Measurements from ENCODE around the gene TCF4.

The TCF4 gene

DNA sequence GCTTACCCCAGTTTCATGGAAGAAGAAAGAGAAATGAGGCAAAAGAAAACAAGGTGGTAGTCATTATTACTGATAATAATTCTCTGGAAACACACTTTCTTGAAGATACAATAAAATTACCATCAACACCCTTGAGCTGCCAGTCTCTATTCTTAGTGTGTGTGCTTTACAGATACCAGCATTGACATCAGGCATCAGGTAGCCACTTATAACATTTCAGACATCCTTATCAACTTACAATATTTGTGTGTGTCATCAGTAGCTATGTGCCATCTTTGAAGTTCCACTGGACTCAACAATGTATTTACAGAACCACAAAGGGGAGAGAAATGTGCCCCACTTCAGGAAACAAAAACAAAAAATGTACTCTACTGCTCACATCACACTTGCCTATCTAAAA is 62.1 kb downstream of the TCF4 start:
- Histone ChIP-seq H3K27me3 (ENCODE audit: insufficient read depth, poor library complexity, severe bottlenecking) (no peaks in the 10 kb centered on the region), H3K4me3 (replicated peaks; ENCODE audit: insufficient read depth, low read length) (no peak overlapping the region), H3K27ac (replicated peaks) (no peak overlapping the region)
- DNase-seq (ENCODE audit: low read depth in 1 of 2, low spot score in 1 of 2): no peak
- no peak for TF ChIP-seq SPI1 (IDR thresholded peaks at IDR 0.05; ENCODE audit: borderline replicate concordance, low read depth)
- no peak for TF ChIP-seq POLR2AphosphoS5 (IDR thresholded peaks at IDR 0.05; ENCODE audit: low read depth)
- TF ChIP-seq, protein P1, sequence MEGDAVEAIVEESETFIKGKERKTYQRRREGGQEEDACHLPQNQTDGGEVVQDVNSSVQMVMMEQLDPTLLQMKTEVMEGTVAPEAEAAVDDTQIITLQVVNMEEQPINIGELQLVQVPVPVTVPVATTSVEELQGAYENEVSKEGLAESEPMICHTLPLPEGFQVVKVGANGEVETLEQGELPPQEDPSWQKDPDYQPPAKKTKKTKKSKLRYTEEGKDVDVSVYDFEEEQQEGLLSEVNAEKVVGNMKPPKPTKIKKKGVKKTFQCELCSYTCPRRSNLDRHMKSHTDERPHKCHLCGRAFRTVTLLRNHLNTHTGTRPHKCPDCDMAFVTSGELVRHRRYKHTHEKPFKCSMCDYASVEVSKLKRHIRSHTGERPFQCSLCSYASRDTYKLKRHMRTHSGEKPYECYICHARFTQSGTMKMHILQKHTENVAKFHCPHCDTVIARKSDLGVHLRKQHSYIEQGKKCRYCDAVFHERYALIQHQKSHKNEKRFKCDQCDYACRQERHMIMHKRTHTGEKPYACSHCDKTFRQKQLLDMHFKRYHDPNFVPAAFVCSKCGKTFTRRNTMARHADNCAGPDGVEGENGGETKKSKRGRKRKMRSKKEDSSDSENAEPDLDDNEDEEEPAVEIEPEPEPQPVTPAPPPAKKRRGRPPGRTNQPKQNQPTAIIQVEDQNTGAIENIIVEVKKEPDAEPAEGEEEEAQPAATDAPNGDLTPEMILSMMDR (IDR thresholded peaks at IDR 0.05; ENCODE audit: insufficient read depth, low read length): no peak
- TF ChIP-seq, protein P2, sequence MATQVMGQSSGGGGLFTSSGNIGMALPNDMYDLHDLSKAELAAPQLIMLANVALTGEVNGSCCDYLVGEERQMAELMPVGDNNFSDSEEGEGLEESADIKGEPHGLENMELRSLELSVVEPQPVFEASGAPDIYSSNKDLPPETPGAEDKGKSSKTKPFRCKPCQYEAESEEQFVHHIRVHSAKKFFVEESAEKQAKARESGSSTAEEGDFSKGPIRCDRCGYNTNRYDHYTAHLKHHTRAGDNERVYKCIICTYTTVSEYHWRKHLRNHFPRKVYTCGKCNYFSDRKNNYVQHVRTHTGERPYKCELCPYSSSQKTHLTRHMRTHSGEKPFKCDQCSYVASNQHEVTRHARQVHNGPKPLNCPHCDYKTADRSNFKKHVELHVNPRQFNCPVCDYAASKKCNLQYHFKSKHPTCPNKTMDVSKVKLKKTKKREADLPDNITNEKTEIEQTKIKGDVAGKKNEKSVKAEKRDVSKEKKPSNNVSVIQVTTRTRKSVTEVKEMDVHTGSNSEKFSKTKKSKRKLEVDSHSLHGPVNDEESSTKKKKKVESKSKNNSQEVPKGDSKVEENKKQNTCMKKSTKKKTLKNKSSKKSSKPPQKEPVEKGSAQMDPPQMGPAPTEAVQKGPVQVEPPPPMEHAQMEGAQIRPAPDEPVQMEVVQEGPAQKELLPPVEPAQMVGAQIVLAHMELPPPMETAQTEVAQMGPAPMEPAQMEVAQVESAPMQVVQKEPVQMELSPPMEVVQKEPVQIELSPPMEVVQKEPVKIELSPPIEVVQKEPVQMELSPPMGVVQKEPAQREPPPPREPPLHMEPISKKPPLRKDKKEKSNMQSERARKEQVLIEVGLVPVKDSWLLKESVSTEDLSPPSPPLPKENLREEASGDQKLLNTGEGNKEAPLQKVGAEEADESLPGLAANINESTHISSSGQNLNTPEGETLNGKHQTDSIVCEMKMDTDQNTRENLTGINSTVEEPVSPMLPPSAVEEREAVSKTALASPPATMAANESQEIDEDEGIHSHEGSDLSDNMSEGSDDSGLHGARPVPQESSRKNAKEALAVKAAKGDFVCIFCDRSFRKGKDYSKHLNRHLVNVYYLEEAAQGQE (IDR thresholded peaks at IDR 0.05; ENCODE audit: insufficient replicate concordance, low read depth): no peak
- TF ChIP-seq GABPA (IDR thresholded peaks at IDR 0.05; ENCODE audit: low read depth): no peak

DNA sequence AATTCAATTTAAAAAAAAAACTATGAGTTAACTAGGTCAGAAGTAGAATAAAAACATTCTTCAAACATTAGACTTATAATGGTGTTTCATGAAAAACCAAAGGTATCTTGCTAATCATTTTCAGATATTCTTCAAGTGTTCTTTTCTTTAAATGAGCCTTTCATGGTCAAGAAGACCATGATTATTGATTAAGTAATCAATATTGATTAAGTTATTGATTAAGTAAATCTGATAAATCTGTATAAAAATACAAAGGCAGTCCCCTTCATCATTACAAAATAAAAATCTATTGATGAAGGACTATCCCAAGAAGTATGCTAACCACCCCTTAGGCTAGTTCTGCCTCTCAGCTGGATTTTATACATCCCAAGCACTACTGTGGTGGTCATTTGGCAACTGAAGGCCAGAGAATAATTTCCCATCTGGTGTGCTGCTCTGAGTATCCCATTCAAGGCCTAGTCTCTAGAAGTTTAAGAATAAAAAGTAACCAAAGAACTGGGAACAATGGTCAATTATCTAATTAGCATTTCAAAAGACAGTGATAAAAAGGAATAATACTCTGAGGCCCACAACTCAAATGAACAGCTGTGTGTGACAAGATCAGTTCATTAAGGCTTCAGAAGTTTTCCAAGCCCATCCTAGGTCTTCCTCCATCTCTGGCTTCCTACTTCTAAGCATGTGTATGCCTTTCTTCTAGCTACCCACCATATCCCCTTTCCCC is 63.5 kb downstream of the TCF4 start:
- Histone ChIP-seq H3K4me3 (replicated peaks; ENCODE audit: insufficient read depth, low read length) (no peak overlapping the region), H3K27ac (replicated peaks) (no peak overlapping the region), H3K27me3 (ENCODE audit: insufficient read depth, poor library complexity, severe bottlenecking) (no peaks in the 10 kb centered on the region)
- no peak for DNase-seq (ENCODE audit: low read depth in 1 of 2, low spot score in 1 of 2)
- TF ChIP-seq POLR2AphosphoS5 (IDR thresholded peaks at IDR 0.05; ENCODE audit: low read depth) (no peak), SPI1 (IDR thresholded peaks at IDR 0.05; ENCODE audit: borderline replicate concordance, low read depth) (no peak), GABPA (IDR thresholded peaks at IDR 0.05; ENCODE audit: low read depth) (no peak)
- TF ChIP-seq, protein P2 (IDR thresholded peaks at IDR 0.05; ENCODE audit: insufficient replicate concordance, low read depth): no peak
- TF ChIP-seq, protein P1 (IDR thresholded peaks at IDR 0.05; ENCODE audit: insufficient read depth, low read length): no peak

DNA sequence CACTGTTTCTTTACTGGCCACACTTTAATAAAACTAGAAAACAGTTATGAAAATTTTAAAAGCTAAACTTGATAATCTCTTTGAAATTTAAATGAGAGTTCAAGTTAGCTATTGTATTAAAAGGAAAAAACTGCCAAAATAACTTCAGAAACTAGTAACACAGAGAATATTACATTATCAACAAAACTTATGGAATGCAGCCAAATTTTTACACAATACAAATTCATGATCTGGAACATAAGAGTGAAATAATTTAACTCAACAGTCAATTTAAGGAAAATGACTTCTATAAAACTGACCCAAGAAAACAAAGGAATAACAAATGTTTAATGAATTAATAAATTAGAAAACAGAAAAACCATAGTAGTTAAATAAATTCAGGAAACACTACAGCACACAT is 65.0 kb downstream of the TCF4 start:
- Histone ChIP-seq H3K27ac (replicated peaks) (no peak overlapping the region), H3K27me3 (ENCODE audit: insufficient read depth, poor library complexity, severe bottlenecking) (no peaks in the 10 kb centered on the region), H3K4me3 (replicated peaks; ENCODE audit: insufficient read depth, low read length) (no peak overlapping the region)
- TF ChIP-seq GABPA (IDR thresholded peaks at IDR 0.05; ENCODE audit: low read depth): no peak
- TF ChIP-seq, protein P1 (IDR thresholded peaks at IDR 0.05; ENCODE audit: insufficient read depth, low read length): no peak
- TF ChIP-seq, protein P2 (IDR thresholded peaks at IDR 0.05; ENCODE audit: insufficient replicate concordance, low read depth): no peak
- no peak for TF ChIP-seq SPI1 (IDR thresholded peaks at IDR 0.05; ENCODE audit: borderline replicate concordance, low read depth)
- TF ChIP-seq POLR2AphosphoS5 (IDR thresholded peaks at IDR 0.05; ENCODE audit: low read depth): no peak
- DNase-seq (ENCODE audit: low read depth in 1 of 2, low spot score in 1 of 2): no peak

All from HL-60 (cell line).